ENCODE data around the gene TSPOAP1.

Gene TSPOAP1

DNA sequence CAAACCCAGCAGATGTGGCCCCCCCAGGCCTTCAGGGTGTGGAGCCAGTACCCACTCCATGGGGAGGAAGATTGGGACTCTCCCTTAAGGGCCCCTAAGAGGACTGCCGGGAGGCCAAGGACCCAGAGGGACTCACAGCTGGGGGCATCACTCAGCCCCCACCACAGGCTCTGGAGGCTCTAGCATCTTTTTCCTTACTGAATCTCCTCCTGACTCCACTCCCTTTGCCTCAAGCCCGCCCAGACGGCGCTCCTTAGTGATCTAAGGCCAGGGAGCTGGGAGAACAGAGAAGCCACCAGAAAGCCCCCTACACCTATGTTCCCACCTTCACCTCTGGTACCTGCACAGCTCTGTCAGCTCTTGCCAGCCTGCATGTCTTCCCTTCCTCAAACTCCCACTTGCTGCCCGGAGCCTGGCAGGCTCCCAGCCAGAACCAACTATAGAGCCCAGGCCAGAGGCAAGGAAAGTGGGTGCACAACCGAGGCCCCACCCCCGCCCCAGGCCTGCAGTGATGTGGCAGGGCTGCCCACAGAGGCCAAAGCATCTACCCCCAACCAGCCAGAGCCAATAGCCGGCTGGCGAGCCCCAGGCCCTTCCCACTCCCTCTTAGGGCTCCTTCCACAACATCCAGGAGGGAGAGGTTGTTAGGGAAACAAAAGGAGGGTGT lies 25.5 kb downstream of the TSPOAP1 start:
- DNase-seq: no peak

DNA sequence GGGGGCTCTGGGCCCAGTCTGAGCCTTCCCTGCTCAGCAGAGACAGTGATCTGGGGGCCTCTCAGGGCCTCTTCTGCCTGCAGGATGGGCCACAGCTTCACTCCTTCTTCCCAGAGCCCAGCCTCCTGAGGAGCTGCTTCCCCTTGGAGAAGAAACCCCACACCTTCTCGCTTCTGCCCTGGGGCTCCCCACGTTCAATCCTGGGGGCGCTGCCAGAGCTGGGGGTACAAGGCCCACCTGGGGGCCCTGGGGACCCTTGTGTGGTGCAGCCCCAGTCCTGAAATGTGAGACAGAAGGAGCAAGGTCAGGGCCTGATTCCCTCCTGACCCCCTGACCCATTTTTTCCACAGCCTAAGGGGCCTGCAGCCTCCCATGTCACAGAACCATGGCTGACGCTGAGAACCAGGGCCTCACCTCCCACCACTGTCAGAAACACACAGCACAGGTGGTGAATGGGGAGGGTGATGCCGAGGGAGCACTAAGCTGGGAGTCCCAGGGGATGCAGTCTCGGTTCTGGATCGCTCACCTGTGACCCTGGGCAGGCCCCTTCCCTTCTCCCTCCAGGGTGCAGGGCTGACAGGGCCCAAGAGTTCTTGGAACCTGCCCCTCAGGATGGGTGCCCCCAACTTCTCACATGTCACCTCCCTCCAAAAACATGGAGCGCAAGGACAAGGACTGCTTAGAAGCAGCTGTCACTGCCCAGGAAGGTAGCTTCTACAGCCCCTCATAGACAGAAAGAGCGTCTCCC lies 26.2 kb downstream of the TSPOAP1 start:
- no peak for DNase-seq

DNA sequence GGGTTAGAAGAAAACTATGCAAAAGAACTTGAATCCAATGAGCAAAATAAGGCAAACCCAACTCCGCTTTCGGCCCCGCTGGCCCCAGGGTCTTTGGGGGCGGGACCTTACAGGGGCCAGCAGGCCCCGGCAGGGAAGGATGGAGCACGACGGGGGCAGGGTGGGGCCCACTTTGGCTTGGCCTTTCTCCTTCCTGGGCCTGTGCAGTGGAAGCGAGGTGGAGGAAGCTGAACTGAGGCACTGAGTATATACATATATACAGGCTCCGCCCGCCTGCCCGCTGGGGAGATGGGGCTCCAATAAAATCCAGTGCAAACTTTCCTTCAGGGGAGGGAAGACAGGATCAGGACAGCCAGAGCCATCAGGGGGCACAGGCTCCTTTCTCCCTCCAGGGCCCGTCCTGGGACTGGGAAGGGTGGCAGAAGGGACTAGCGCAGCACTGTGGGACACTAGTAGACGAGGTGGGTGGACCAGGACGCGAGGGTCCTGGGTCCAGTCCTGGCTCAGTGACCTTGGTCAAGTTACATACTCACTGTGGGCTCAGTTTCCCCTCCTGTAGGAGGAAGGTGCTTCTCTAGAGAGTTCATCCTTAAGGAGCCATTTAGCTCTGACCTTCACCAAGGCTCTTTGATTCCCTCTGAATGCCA lies 27.0 kb downstream of the TSPOAP1 start:
- DNase-seq: no peak

DNA sequence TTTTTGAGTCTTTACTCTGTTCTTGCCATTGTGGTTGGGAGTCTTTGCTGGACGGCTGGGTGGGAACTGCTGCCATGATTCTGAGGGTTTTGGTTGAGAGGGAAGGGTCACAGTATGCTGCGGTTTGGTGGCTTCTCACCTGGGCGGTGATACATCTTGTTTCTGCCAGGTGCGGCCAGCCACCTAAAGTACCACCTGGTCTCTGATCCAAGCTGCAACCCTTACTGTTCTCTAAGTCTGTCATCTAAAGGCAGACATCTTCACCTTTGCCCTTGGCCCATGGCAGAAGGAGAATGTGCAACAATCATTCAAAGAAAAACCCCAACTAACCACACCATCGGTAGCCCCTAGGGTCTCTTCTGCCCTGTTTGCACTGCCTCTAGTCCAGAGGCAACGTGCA lies 28.3 kb downstream of the TSPOAP1 start:
- DNase-seq: no peak

DNA sequence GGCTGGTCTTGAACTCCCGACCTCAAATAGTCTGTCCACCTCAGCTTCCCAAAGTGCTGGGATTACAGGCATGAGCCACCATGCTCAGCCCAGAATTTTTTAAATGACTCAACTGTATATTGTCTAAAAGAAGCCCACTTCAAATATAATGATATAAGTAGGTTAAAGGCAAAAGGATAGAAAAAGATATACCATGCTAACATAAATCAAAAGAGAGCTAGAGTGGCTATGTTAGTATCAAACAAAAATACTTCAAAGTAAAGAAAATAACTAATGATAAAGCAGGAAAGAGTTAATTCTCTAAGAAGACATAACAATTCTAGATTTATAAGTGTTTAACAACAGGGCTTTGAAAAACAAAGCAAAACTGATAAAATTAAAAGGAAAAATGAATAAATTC lies 34.6 kb downstream of the TSPOAP1 start:
- DNase-seq: no peak

DNA sequence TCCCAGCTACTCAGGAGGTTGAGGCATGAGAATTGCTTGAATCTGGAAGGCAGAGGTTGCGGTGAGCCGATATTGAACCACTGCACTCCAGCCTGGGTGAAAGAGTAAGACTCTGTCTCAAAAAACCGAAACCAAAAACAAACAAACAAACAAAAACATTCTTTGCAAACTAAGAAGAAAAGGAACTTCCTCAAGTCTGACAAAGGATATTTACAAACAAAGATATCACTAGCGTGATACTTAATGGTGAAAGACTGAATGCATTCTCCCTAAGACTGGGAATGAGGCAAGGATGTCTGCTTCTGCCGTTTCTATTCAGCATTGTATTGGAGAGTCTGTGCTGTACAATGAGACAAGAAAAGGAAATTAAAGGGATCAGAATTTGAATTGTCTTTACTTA lies 37.3 kb downstream of the TSPOAP1 start:
- DNase-seq: no peak

DNA sequence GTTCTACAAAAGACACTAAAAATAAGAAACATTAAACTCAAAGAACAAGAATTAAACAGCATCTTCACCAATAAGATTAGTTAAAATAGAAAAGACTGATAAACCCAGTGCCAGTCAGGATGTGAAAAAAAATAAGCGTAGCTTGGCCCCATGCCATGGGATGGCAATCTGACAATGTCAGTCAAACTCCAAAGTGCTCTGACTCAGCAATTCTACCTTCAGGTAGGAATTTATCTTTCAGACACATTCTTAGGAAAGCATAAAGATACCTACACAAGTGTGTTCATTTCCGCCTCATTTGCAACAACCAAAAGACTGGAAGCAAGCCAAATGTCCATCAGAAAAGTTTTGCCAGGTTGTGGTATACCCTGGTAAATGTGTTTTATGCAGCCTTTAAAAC lies 38.7 kb downstream of the TSPOAP1 start:
- DNase-seq: no peak

DNA sequence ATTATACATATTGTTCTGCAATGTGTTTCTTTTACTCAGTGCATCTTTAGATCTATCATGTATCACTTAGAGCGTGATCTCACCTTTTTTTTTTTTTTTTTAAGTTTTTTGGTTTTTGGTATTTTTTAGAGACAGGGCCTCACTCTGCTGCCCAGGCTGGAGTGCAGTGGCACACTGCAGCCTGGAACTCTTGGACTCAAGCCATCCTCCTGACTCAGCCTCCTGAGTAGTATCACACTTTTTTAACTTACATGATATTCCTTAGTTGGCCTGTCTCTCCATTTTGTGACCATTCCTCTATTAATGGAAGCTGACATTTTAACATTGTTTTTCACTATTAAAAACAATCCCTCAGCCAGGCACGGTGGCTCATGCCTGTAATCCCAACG lies 43.2 kb downstream of the TSPOAP1 start:
- no peak for DNase-seq

DNA sequence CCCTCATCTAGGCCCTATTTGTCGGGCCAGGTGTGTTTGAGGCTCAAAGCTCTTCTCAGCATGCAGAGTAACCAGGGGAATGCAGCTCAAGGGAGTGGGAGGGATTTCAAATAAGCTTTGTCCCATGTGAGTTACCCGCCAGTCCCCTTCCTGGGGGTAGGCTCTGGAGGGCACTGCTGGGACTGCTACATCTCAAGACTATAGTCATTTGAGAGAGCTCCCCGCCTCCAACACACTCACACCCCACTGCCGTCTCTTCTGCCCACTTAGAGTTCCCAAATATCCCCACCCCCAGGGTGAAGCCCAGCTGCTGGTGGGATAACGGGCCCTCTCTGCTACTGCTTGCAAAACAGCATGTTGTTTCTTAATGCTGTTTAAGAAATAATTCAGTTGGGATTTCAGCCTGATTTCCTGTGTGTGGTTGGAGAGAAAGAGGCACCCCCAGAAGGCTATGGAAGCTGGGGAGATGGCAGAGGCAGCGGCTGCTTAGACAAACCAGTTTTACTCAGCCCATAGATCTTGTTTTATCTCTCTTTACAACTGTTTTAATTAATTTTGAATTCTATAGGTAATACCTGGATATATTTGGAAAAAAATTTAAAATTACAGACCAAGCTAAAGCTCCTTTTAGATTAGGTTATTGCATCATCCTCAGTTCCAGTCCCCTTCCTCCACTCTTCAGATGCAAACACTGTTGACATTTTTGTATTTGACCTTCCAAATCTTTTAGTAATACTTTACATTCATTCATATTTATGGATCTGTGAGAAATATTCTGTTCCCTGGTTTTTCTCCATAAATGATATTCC lies 43.8 kb downstream of the TSPOAP1 start:
- no peak for DNase-seq

DNA sequence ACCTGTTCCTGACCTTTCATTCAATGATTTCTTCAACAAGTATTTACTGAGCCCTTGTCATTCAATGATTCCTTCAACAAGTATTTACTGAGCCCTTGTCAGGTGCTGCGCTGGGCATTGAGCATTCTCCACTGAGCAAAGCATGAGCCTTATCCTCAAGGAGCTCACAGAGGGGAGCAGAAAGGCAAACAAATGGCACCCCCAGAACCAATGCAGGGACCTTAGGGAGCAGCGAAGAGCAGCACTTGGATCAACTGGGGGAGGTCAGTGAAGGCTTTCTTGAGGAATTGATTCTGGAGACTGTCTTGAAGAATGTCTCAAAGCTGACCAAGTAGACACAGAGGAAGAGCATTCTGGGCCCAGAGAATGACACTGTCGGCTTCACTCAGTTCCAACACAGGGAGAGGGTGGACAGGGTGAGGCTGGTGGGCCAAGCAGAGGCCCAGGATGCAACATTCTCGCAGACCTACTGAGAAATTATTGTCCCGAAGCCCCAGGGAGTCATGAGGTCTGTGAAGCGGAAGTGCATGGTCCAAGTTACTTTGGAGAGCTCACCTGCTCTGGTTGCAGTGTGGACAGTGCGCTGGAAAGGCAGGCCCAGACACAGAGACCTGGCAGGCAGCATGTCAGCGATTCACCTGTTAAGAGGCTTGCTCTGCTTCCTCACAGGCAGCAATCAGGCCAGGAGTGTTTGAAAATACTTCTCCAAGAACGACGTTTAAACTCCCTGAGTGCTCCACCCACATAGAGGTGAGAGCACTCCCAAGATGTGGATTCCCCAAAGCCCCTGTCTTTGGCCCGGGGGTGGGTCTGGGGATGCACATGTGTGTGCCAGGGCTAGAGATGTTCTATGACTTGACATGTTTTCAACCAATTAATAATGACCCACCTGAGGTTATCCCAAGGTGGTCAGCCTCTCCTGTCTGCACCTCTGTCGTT lies 44.7 kb downstream of the TSPOAP1 start:
- no peak for DNase-seq

DNA sequence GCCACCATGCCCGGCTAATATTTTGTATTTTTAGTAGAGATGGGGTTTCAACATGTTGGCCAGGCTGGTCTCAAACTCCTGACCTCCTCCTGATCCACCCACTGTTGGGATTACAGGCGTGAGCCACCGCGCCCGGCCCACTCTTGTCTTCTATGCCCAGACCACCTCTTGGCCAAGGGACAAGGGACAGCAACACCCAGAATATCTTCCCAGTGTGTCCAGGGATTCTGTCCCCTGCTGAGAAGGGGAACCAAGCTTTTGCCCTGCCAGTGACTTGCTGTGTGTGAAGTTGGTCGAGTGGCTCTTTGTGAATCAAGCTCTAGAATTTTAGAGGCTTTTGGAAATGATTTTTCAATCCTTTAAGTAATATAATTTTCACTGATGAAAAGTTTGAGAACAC lies 46.2 kb downstream of the TSPOAP1 start:
- DNase-seq: no peak

DNA sequence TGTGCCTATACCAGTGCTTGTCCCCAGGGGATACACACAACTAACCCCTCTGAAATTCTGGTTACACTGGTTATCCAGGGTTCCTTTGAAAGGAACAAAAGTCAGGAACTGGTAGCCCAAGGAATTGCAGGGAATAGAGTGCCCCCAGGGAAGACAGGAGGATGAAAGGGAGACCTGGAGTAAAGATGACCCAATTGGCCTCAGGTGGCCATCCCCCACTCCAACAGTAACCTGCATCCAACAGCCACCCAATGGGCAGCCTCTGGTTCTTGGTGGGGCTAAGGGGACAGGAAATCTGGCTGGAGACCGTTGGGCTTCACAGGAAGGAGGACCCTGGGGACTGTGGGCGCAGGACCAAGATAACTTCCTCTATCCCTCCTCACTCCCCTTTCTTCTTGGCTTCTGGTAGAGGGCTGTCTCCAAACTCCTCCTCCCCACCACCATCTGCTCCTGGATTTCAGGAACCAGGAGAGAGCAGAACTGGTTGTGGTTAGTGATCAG lies 47.0 kb downstream of the TSPOAP1 start:
- no peak for DNase-seq

DNA sequence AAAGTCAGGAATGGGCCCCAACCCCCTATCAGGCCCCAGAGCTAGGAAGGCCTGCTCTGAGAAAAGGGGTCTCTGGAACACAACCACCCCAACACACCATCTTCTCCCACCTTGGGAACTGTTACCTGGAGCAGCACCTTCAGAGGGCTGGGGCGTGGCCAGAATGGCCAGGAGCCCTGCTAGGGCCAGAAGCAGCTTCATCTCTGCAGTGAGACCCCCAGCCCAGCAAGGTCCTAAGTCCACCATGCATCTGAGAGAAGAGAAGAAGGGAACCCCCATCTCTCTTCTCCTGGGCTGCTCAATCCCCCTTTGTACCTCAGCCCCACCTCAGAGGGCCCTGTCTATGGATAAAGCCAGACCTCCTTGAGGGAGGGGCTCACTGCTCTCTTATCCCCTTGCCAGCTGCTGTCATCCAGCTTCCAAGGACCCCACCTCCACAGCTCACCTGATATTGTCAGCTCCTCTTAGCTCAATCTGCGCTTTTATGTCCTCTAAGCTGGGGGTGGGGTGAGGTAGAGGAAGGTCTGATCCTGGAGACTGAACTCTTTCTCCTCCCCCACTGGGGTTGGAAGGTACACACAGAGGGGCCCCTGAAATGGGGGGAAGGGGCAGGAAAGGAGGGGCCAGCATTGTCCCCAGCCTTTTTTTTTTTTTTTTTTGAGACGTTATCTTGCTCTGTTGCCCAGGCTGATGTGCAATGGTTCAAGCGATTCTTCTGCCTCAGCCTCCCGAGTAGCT lies 47.9 kb downstream of the TSPOAP1 start, which contains the start of gene MPO:
MPO (minus strand) TSS at position 456 of the 738 bp plus-strand sequence; CDS start at position 279, 177 bp downstream.
- no peak for DNase-seq

DNA sequence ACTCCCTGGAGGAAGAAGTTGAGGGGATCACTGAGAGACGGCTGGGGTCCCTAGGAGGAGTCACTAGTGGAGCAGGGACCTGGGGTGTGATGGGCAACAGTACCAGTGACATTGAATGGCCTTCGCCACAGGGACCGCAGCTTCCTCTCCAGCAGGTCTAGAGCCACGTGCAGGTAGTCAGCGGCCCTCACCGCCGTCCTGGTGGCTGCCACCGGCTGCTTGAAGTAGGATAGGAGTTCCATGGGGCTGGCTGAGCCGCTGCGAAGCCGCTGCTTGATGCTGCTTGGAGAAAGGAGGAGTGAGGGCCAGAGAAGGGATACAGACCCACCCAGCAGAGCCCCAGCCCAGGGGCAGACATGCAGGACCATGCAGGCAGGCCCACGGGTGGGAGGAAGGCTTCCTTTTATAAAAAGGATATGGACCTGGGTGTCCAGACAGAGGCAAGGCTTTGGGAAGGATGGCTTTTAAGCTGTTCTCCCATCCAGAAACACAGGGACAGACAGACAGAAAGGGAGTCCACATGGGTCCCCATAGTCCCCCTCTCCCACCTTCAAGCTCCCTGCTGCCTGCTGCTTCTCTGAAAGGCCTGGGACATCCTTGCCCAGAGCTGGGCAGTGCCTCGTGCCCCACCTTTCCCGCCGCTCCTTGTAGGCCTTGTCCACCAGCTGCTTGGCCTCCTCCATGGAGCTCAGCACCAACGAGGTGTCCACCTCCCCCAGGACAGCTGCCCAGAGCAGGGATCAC lies 48.7 kb downstream of the TSPOAP1 start:
- DNase-seq: no peak

DNA sequence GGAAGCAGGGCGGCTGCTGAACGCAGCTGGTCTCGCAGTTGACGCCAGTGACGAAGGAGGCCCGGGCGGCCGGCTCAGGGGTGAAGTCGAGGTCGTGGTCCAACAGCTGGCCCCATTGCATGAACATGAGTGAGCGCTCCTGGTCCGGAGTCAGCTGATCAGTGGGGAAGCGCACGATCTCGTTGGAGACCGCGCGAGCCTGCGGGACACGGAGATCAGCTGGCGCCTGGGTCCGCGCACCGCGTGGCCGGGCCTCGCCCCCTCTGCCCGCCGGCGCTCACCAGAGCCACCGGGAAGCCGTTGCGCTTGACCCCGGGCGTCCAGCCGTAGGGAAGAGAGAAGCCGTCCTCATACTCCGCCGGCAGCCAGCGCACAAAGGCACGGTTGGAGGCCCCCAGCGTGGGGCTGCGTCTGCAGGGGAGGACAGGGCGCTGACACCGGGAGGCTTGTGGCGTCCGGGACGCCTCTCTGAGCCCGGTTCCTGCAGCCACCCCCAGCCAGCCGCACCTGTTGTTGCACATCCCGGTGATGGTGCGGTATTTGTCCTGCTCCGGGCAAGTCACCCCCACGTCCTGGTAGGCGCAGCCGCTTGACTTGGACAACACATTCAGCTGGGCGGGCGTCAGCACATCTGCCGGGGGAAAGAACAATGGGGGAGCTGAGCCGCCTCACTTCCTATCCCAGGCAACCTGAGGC lies 49.4 kb downstream of the TSPOAP1 start:
- DNase-seq: no peak

DNA sequence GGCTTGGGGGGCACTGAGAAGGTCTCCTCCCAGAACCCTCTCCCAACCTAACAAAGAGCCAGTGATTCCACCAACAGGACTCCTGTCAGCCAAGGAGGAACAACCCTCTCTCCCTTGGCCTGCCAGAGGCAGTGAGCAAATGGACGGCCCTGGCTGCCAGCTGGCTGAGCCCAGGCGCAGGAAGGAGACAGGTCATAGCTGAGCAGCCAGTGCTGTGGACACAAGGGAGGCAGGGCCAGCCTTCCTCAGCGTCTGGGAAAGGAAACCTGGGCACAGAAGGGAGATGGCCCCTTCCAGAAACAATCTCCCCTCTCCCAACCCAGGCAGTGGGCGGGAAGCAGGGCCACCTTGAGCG lies 50.0 kb downstream of the TSPOAP1 start:
- DNase-seq: no peak

DNA sequence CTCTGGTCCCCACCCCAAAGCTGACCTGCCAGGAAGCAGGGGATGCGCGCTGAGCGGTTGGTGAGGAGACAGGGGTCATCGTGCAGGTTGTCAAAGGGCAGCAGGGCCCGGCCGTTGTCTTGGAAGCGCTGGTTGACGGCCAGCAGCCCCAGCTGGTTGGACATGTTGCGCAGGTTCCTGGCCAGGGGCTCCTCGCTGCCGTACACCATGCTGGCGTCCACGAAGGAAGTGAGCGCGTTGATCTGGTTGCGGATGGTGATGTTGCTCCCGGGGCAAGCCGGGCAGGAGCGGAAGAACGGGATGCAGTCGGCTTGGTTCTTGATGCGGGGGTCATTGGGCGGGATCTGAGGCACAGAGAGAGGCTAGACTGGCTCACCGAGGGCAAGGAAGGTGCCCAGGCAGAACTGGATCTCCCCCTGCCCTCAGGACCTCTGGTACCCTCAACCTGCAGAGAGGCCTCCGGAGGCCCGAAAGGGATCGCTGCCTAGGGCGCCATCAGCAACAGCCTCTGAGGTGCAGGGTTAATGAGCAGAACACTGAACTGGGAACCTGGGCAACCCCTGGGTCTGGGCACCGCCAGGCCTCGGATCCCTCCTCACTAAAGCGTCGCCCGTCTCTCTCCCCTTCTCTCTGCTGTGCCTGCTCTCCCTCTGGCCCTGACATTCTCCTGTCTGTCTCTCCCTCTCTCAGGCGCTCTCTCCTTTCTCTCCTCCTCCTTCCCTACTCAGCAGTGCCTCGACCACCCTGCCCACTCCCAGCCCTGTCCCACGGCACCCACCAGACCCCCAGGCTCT lies 50.6 kb downstream of the TSPOAP1 start:
- DNase-seq: no peak

DNA sequence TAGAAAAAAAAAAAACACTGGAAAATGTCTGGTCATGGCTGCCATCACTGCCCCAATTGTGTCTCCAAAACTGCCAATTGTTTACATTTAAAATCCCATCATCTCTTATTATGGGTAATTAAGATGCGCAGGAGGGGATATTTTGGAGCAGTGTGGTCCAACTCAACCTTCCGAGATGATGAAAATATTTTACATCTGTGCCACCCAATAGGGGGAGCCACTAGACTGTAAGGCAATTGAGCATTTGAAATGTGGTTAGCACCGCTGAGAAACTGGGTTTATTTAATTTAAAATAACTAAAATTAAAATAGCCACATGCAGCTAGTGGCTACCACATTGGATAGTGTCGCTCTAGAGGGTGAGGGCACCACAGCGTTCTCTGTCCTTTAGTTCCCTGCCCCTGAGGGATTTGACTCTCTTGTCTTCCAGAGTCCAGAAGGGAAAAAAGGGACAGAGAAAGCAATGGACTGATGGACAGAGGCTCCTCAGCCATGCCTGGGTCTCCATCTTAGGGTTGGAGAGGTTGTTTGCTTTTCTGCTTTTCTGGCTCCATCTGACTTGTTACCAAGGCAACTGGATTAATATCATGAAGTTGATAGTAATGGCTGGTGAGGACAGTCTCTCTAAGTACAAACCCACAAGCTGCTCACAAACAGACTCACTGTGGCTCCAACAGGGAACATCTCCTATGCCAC lies 51.3 kb downstream of the TSPOAP1 start:
- DNase-seq: no peak
